AG04449 (cell line): Measurements from ENCODE around the gene MAGED1.
A peak's percentile ranks its signal among the peaks of the same experiment; 100 is the strongest.

Experiments used
- CTCF ChIA-PET: fragments of 350-600 bp; formaldehyde crosslinking; extraction: SDS; loops from one replicate; lab custom pipeline; 2021; ENCODE audit warnings: antibody characterized with exemption; lab: Yijun Ruan, JAX
- POLR2A ChIA-PET: fragments of 400-600, 350-600 bp; formaldehyde crosslinking; extraction: SDS; loops from one replicate; lab custom pipeline; 2020; ENCODE audit warnings: antibody characterized with exemption, inconsistent platforms; lab: Yijun Ruan, JAX
- DNase-seq: peaks from one replicate; pipeline ENCODE4 v3.0.0-alpha.2; 2010; ENCODE audit warnings: low read depth, low spot score
- H3K4me3 ChIP-seq: 2 replicates; pipeline ENCODE4 v1.5.1; 2011; ENCODE audit warnings: low read depth, mild to moderate bottlenecking, control low read depth, low read length
- CTCF ChIP-seq: IDR thresholded peaks from one replicate; pipeline ENCODE4 v1.5.1; 2011; ENCODE audit warnings: mild to moderate bottlenecking, moderate library complexity, low read length, control low read depth, inconsistent platforms; ENCODE audit not compliant: insufficient read depth; ENCODE audit errors: missing control alignments

The MAGED1 gene, protein sequence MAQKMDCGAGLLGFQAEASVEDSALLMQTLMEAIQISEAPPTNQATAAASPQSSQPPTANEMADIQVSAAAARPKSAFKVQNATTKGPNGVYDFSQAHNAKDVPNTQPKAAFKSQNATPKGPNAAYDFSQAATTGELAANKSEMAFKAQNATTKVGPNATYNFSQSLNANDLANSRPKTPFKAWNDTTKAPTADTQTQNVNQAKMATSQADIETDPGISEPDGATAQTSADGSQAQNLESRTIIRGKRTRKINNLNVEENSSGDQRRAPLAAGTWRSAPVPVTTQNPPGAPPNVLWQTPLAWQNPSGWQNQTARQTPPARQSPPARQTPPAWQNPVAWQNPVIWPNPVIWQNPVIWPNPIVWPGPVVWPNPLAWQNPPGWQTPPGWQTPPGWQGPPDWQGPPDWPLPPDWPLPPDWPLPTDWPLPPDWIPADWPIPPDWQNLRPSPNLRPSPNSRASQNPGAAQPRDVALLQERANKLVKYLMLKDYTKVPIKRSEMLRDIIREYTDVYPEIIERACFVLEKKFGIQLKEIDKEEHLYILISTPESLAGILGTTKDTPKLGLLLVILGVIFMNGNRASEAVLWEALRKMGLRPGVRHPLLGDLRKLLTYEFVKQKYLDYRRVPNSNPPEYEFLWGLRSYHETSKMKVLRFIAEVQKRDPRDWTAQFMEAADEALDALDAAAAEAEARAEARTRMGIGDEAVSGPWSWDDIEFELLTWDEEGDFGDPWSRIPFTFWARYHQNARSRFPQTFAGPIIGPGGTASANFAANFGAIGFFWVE

DNA sequence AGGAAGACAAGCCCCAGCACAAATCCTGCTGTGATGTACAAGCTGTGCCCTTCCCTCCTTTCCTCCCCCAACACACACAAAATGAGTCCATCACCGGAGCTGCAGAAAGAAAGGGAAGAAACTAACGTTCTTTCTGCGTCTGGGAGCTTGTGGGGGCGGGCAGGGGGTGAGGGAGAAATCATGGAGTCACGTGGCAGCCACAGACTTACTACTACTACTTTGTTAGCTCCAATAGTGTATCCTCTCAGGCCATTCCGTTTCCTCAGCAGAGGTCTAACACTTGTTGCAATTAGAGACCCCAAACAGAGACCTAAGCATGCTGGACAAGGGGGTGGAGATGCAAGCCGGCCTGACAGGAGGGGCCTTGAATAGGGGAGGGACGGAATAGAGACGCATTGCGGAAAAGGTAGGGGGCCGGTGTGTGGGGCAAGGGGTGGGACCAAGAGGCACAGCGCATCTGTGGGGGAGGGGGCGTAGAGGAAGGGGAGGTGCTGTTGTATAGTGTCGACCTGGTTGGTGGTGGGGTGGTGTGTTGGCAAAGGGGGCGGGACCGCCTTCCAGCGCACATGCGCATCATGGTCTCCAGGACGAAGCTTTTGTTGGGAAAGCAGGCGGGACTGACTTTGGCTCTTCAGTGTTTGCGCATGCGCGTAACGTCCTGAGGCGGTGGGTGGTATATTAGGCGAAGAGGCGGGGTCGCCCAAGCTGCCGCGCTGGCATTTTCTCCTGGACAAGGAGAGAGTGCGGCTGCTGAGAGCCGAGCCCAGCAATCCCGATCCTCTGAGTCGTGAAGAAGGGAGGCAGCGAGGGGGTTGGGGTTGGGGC lies at the start of gene MAGED1:
Gene MAGED1, plus strand, starts transcription at position 703 of the 825 bp plus-strand sequence. CDS start 682 bp downstream, outside the sequence.
- no peak for TF ChIP-seq CTCF
- peak; percentile 85 for DNase-seq
- CTCF ChIA-PET = no interaction called here
- POLR2A ChIA-PET = interaction anchor here (0.6 to 1.6 kb wide), 8 partner anchors 9 to 1042 kb away, joined by 3 to 12 read pairs (median 4); partner anchors contain the start of gene GSPT2
- H3K4me3 ChIP-seq = peak within 1 kb of the TSS; percentile 78

DNA sequence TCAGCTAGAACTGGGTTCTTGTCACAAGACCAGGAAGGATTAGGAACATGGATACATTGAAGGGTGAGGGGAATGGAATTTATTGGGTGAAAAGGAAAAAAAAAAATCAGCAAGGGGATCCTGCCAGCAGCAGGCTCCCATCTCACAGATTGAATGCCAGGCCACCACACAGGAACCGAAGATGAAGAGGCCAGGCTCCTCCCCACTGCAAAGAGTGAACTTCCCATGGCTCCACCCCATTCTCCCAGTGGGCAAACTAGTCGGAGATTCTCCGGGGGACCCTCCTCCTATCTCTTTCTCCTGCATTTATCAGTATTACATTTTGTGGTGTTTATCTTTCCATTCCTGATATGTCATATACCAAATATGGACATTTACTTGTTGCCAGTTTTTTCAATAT lies 46.0 kb upstream of the MAGED1 start:
- H3K4me3 ChIP-seq = no peak overlapping the region
- POLR2A ChIA-PET = no interaction called here
- no peak for TF ChIP-seq CTCF
- DNase-seq = no peak
- CTCF ChIA-PET = no interaction called here

DNA sequence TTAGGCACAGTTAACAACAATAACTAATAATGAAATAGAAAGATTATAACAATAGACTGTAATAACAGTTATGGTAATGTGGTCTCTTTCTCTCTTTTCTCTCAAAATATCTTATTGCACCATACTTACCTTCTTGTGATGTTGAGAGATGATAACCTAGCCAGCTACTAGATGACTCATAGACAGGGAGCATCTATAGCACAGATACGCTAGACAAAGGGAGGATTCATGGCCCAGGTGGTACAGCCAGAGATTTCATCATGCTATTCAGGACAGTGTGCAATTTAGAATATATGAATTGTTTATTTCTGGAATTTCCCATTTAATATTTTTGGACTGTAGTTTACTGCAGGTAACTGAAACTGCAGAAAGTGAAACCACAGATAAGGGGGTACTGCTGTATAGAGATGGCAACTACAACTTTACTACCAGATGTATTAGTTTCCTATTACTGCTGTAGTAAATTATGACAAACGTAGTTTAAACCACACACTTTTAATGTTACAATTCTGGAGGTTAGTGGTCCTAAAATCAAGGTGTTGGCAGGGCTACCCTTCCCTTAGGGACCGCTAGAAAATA lies 41.8 kb upstream of the MAGED1 start:
- no peak for TF ChIP-seq CTCF
- CTCF ChIA-PET = no interaction called here
- H3K4me3 ChIP-seq = no peak overlapping the region
- DNase-seq = no peak
- POLR2A ChIA-PET = no interaction called here

DNA sequence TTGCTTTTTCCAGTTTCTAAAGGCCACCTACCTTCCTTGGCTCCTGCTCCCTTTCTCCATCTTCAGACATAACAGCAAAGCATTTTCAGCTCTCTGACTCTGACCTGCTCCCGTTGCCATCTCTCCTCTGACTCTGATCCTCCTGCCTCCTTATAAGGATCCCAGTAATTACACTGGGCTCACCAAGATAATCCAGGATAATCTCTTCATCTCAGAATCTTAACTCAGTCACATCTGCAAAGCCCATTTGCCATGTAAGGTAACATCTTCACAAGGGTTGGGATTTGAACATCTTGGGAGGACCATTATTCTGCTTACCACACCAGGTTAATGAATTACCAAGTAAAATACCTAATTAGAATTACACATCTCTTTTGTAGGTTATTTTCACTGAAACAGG lies 41.3 kb upstream of the MAGED1 start:
- no peak for TF ChIP-seq CTCF
- no peak overlapping the region for H3K4me3 ChIP-seq

GRCh38 chrX:51852621-51853020 lies 40.8 kb upstream of the MAGED1 start:
- H3K4me3 ChIP-seq = no peak overlapping the region
- ChIA-PET POLR2A (no interaction called here), CTCF (no interaction called here)
- TF ChIP-seq CTCF = no peak
- DNase-seq = no peak

More for the DNA sequence above, 41.3 kb upstream of the MAGED1 start:
- CTCF ChIA-PET = no interaction called here
- no peak for DNase-seq
- POLR2A ChIA-PET = no interaction called here
